HepG2 (cell line): Measurements from ENCODE around the gene KIAA1755. TPM values are rescaled to one million over a fixed set of nuclear protein-coding genes. Genes with fewer than 3 reads are reported as not detected.

Source experiments
- AHR ChIP-seq: IDR thresholded peaks from 2 replicates; pipeline ENCODE4 v1.6.1; 2018; ENCODE audit warnings: missing genetic modification reagents, missing compliant biosample characterization
- AKAP8 ChIP-seq: sonication (generic); formaldehyde crosslinking; IDR thresholded peaks from 2 replicates; pipeline ENCODE4 v1.5.1; 2020; ENCODE audit warnings: mild to moderate bottlenecking, missing genetic modification reagents
- CCAR2 ChIP-seq: fragments of 200-400 bp; formaldehyde crosslinking; optimal IDR thresholded peaks from 2 replicates; pipeline ENCODE3; 2018; ENCODE audit warnings: low read depth, mild to moderate bottlenecking, low read length, moderate library complexity
- FOXC1 ChIP-seq: sonication (generic); formaldehyde crosslinking; IDR thresholded peaks from 2 replicates; pipeline ENCODE4 v1.8.0; 2022; ENCODE audit warnings: mild to moderate bottlenecking, missing genetic modification reagents, borderline replicate concordance
- HNF4G ChIP-seq, 2 experiments: sonication (generic) in 1 of 2; formaldehyde crosslinking in 1 of 2; IDR thresholded peaks; 2 replicates each; pipeline versions ENCODE4 v1.4.0 to v1.6.1; 2011 to 2020; ENCODE audit warnings: borderline replicate concordance in 2 of 2, low read depth in 2 of 2, mild to moderate bottlenecking in 2 of 2, low read length in 1 of 2, missing genetic modification reagents in 1 of 2, moderate library complexity in 1 of 2
- NKX3-1 ChIP-seq: sonication (generic); formaldehyde crosslinking; IDR thresholded peaks from 2 replicates; pipeline ENCODE4 v1.5.0; 2020; ENCODE audit warnings: missing genetic modification reagents
- SOX13 ChIP-seq, 3 experiments: fragments of 450-650 bp in 1 of 3; sonication (generic) in 1 of 3; formaldehyde crosslinking in 1 of 3; IDR thresholded peaks in 2 of 3; conservative IDR thresholded peaks in 1 of 3; 2 replicates each; pipeline versions ENCODE4 v1.5.0 to v1.6.1; 2016 to 2020; ENCODE audit warnings: antibody characterized with exemption in 1 of 3, mild to moderate bottlenecking in 1 of 3, missing compliant biosample characterization in 1 of 3, missing genetic modification reagents in 1 of 3, moderate library complexity in 1 of 3
- ZNF280D ChIP-seq: sonication (generic); formaldehyde crosslinking; IDR thresholded peaks from 2 replicates; pipeline ENCODE4 v1.5.1; 2020; ENCODE audit warnings: mild to moderate bottlenecking, missing genetic modification reagents
- polyA plus RNA-seq, 8 experiments: library from polyadenylated mRNA; depleted of rRNA in 3 of 8; stranded (reverse) in 7 of 8; unstranded in 1 of 8; fragments of >200 nt; fragmentation: Illumina TruSeq in 4 of 8; extraction: Trizol in 4 of 8; gene quantifications; 2 replicates each; pipeline versions ENCODE4 v1.2.1 to v1.2.3, GENCODE V29; 2011 to 2016; ENCODE audit warnings: low read depth in 4 of 8, missing spikeins in 1 of 8, mixed read lengths in 1 of 8; ENCODE audit not compliant: insufficient read depth in 1 of 8
- total RNA-seq, 5 experiments: library from RNA; depleted of rRNA; stranded (reverse); fragments of >200 nt; fragmentation: Illumina TruSeq; extraction: Trizol; gene quantifications; 2 replicates each; pipeline ENCODE4 v1.2.3, GENCODE V29; 2016; ENCODE audit warnings: low read depth in 1 of 5
- TF ChIP-seq, protein P1 (sequence below): sonication (generic); formaldehyde crosslinking; IDR thresholded peaks from 2 replicates; pipeline ENCODE4 v1.4.0; 2020; ENCODE audit warnings: missing genetic modification reagents
- TF ChIP-seq, protein P2 (sequence below): IDR thresholded peaks from 2 replicates; pipeline ENCODE4 v1.6.1; 2012; ENCODE audit warnings: low read depth, low read length, improper control_type of control experiment
- TF ChIP-seq, protein P3 (sequence below), 2 experiments: sonication (generic) in 1 of 2; formaldehyde crosslinking in 1 of 2; IDR thresholded peaks; 2 replicates each; pipeline versions ENCODE4 v1.6.1 to v1.9.0; 2014 to 2022; ENCODE audit warnings: antibody characterized with exemption in 1 of 2, borderline replicate concordance in 1 of 2, inconsistent platforms in 1 of 2, low read depth in 1 of 2, missing genetic modification reagents in 1 of 2

Gene KIAA1755
- total and polyA plus RNA-seq, 2 of the 13 experiments (the other 11 are each of a cell fraction or from before 2014, with no cell fraction given), result 0.04 TPM; not detected in 1

DNA sequence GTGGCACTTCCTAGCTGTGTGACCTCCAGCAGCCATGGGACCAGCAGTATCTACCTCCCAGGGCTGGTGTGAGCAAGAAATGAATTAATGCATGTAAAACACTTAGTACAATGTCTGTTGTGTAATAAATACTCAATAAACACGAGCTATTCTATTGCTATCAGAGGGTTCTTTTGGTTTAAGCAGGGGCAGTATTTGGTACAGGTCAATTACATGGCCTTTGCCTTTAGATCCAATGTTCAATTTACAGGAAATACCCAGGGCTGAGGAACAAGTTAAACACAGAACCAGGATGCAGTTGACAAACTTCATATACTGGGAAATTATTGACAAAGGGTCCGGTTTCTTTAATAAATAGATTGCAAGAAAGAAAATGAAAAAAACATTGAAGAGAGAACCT is 98.4 kb downstream of the KIAA1755 start (continued):
- TF ChIP-seq, protein P1, sequence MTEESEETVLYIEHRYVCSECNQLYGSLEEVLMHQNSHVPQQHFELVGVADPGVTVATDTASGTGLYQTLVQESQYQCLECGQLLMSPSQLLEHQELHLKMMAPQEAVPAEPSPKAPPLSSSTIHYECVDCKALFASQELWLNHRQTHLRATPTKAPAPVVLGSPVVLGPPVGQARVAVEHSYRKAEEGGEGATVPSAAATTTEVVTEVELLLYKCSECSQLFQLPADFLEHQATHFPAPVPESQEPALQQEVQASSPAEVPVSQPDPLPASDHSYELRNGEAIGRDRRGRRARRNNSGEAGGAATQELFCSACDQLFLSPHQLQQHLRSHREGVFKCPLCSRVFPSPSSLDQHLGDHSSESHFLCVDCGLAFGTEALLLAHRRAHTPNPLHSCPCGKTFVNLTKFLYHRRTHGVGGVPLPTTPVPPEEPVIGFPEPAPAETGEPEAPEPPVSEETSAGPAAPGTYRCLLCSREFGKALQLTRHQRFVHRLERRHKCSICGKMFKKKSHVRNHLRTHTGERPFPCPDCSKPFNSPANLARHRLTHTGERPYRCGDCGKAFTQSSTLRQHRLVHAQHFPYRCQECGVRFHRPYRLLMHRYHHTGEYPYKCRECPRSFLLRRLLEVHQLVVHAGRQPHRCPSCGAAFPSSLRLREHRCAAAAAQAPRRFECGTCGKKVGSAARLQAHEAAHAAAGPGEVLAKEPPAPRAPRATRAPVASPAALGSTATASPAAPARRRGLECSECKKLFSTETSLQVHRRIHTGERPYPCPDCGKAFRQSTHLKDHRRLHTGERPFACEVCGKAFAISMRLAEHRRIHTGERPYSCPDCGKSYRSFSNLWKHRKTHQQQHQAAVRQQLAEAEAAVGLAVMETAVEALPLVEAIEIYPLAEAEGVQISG (CRISPR knock-in tag), result no peak
- TF ChIP-seq, protein P2, sequence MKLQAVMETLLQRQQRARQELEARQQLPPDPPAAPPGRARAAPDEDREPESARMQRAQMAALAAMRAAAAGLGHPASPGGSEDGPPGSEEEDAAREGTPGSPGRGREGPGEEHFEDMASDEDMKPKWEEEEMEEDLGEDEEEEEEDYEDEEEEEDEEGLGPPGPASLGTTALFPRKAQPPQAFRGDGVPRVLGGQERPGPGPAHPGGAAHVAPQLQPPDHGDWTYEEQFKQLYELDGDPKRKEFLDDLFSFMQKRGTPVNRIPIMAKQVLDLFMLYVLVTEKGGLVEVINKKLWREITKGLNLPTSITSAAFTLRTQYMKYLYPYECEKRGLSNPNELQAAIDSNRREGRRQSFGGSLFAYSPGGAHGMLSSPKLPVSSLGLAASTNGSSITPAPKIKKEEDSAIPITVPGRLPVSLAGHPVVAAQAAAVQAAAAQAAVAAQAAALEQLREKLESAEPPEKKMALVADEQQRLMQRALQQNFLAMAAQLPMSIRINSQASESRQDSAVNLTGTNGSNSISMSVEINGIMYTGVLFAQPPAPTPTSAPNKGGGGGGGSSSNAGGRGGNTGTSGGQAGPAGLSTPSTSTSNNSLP, result peak; percentile 41; the same call in 1 of the 2 replicates
- TF ChIP-seq ZNF280D (CRISPR knock-in tag) (no peak), FOXC1 (CRISPR knock-in tag) (no peak), SOX13 (IDR thresholded peaks at IDR 0.05) (no peak), SOX13 (CRISPR knock-in tag; conservative IDR thresholded peaks at IDR 0.05 in 1 of 2, IDR thresholded peaks at IDR 0.05 in 1 of 2) (0 out of 4 replicates have a peak, but pooled peaks of 1 of the 2 experiments have one; percentile 9), AKAP8 (CRISPR knock-in tag) (no peak), NKX3-1 (no peak), AHR (CRISPR knock-in tag) (no peak), CCAR2 (no peak), HNF4G (IDR thresholded peaks at IDR 0.05; ENCODE audit: borderline replicate concordance, low read depth, low read length) (no peak), HNF4G (CRISPR knock-in tag; IDR thresholded peaks at IDR 0.05; ENCODE audit: borderline replicate concordance, low read depth) (no peak)
- TF ChIP-seq, protein P3, sequence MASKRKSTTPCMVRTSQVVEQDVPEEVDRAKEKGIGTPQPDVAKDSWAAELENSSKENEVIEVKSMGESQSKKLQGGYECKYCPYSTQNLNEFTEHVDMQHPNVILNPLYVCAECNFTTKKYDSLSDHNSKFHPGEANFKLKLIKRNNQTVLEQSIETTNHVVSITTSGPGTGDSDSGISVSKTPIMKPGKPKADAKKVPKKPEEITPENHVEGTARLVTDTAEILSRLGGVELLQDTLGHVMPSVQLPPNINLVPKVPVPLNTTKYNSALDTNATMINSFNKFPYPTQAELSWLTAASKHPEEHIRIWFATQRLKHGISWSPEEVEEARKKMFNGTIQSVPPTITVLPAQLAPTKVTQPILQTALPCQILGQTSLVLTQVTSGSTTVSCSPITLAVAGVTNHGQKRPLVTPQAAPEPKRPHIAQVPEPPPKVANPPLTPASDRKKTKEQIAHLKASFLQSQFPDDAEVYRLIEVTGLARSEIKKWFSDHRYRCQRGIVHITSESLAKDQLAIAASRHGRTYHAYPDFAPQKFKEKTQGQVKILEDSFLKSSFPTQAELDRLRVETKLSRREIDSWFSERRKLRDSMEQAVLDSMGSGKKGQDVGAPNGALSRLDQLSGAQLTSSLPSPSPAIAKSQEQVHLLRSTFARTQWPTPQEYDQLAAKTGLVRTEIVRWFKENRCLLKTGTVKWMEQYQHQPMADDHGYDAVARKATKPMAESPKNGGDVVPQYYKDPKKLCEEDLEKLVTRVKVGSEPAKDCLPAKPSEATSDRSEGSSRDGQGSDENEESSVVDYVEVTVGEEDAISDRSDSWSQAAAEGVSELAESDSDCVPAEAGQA (IDR thresholded peaks at IDR 0.05; ENCODE audit: low read depth), result no peak
- TF ChIP-seq, protein P3 (CRISPR knock-in tag; IDR thresholded peaks at IDR 0.05; ENCODE audit: borderline replicate concordance), result no peak
